AG09309 (cell line): ENCODE results near the gene ACACB.

ENCODE experiments used
- DNase-seq: peaks from one replicate; pipeline ENCODE4 v3.0.0-alpha.2; 2010; ENCODE audit warnings: low read depth
- H3K4me3 ChIP-seq: 2 replicates; pipeline ENCODE4 v1.5.1; 2011; ENCODE audit warnings: mild to moderate bottlenecking, low read depth, low read length, moderate library complexity; ENCODE audit not compliant: control insufficient read depth
- TF ChIP-seq, protein P1 (sequence below): IDR thresholded peaks from 2 replicates; pipeline ENCODE4 v1.5.1; 2011; ENCODE audit warnings: mild to moderate bottlenecking, low read depth, low read length, inconsistent platforms; ENCODE audit not compliant: insufficient read depth, control insufficient read depth; ENCODE audit errors: missing control alignments

ACACB gene

DNA sequence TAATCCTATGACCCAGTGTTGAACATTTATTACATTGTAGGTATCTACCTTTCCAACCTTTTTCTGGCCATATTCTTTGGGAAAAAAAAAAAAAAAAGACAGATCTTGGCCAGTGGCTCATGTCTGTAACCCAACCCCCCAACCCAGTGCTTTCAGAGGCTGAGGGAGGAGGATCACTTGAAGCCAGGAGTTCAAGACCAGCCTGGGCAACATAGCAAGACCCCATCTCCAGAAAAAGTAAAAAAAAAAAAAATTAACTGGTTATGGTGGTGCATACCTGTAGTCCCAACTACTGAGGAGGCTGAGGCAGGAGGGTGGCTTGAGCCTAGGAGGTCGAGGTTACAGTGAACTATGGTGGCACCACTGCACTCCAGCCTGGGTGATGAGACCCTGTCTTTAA, 58.1 kb downstream of the ACACB start:
- no peak for DNase-seq
- TF ChIP-seq, protein P1, sequence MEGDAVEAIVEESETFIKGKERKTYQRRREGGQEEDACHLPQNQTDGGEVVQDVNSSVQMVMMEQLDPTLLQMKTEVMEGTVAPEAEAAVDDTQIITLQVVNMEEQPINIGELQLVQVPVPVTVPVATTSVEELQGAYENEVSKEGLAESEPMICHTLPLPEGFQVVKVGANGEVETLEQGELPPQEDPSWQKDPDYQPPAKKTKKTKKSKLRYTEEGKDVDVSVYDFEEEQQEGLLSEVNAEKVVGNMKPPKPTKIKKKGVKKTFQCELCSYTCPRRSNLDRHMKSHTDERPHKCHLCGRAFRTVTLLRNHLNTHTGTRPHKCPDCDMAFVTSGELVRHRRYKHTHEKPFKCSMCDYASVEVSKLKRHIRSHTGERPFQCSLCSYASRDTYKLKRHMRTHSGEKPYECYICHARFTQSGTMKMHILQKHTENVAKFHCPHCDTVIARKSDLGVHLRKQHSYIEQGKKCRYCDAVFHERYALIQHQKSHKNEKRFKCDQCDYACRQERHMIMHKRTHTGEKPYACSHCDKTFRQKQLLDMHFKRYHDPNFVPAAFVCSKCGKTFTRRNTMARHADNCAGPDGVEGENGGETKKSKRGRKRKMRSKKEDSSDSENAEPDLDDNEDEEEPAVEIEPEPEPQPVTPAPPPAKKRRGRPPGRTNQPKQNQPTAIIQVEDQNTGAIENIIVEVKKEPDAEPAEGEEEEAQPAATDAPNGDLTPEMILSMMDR = no peak

DNA sequence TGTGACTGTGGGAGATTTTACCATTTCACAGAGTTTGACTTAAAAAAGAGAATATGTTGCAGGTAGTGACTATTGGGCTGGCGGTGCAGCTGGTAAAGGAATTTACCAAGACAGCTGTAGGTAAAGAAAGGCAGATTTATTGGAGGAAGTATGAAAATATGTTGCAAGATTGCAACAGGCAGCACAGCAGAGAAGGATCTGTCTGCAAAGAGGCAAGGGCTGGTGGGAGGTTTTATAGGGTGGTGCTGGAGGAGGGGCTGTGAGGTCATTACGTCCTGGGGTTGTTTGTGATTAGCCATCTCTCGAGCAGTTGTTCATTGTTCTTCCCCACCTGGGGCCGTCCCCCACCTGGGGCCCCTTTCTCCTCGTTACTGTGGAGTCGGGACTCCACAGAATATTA, 62.1 kb downstream of the ACACB start:
- TF ChIP-seq, protein P1 = no peak
- no peak overlapping the region for H3K4me3 ChIP-seq
- DNase-seq = no peak

More for the DNA sequence above, 58.1 kb downstream of the ACACB start:
- no peak overlapping the region for H3K4me3 ChIP-seq

DNA sequence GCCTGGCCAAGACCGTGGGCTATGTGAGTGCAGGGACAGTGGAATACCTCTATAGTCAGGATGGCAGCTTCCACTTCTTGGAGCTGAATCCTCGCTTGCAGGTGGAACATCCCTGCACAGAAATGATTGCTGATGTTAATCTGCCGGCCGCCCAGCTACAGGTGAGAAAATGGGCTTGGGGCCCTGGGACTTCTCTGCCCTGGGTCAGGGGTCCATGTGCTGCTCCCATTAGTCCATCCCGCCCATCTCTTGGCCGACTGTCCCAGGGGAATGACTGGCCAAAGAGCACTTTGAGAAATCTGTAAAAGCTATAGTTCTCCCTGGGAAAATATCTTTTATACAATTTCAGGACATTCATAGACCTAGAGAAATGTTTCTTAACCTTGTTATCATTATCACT, 63.5 kb downstream of the ACACB start:
- H3K4me3 ChIP-seq = no peak overlapping the region
- TF ChIP-seq, protein P1 = no peak
- DNase-seq = no peak

DNA sequence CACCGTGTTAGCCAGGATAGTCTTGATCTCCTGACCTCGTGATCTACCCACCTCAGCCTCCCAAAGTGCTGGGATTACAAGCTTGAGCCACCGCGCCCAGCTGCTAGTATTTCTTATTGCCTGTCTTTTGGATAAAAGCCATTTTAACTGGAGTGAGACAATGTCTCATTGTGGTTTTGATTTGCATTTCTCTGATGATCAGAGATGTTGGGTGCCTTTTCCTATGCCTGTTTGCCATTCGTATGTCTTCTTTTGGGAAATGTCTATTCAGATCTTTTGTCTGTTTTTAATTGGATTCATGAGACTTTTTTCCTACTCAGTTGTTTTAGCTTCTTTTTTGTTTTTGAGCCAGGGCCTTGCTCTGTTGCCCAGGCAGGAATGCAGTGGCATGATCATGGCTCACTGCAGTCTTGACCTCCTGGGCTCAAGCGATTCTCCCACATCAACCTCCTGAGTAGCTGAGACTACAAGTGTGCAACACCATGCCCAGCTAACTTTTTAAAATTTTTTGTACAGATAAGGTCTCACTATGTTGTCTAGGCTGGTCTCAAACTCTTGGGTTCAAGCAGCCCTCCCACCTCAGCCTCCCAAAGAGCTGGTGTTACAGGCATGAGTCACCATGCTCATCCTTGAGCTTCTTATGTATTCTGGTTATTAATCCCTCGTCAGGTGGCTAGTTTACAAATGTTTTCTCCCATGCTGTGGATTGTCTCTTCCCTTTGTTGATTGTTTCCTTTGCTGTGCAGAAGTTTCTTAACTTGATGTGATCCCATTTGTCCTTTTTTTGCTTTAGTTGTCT, 65.9 kb downstream of the ACACB start:
- TF ChIP-seq, protein P1 = no peak
- H3K4me3 ChIP-seq = no peak overlapping the region
- no peak for DNase-seq

DNA sequence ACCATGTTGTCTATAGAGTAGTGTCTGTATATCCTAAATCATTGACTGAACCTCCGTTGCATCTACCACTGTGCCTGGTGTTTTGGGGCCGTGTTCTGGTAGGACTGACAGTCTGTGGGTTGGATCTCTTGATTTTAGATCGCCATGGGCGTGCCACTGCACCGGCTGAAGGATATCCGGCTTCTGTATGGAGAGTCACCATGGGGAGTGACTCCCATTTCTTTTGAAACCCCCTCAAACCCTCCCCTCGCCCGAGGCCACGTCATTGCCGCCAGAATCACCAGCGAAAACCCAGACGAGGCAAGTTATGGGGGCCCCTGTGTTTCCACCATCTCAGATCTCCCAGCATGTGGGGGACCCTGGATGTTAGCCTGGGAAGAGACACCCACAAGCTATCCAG, 69.1 kb downstream of the ACACB start:
- DNase-seq = no peak
- no peak overlapping the region for H3K4me3 ChIP-seq
- TF ChIP-seq, protein P1 = no peak

DNA sequence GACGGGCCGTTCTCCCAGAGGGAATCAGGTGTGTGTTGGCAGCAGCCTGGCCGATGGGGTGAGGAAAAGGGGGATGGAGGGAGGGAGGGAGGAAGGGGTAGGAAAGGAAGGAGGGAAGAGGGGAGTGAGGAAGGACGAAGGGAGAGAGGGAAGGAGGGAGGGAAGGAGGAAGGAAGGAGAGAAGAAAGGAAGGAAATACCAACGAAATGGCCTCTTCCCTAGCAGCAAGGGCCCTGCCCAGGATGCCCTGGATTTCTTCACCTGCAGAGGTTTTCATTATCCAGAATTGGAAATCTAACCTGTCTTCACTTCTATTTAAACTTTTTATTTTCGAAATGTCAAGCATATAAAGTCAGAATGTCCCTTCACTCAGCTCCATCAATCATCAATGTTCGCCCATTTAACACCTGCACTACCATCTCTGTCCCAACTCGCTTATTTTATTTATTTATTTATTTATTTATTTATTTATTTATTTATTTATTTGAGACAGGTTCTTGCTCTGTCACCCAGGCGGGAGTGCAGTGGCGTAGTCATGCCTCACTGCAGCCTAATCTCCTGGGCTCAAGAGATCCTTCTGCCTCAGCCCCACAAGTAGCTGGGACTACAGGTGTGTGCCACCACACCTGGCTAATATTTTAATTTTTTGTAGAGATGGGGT, 70.7 kb downstream of the ACACB start:
- TF ChIP-seq, protein P1 = no peak
- no peak for DNase-seq
- no peak overlapping the region for H3K4me3 ChIP-seq
